ENCODE measurements around the gene ETFB. TPM values are rescaled to one million over a fixed set of nuclear protein-coding genes. Genes with fewer than 3 reads are reported as not detected.

ETFB gene
- total RNA-seq, 1 experiment from 2014 or later: 203 TPM

DNA sequence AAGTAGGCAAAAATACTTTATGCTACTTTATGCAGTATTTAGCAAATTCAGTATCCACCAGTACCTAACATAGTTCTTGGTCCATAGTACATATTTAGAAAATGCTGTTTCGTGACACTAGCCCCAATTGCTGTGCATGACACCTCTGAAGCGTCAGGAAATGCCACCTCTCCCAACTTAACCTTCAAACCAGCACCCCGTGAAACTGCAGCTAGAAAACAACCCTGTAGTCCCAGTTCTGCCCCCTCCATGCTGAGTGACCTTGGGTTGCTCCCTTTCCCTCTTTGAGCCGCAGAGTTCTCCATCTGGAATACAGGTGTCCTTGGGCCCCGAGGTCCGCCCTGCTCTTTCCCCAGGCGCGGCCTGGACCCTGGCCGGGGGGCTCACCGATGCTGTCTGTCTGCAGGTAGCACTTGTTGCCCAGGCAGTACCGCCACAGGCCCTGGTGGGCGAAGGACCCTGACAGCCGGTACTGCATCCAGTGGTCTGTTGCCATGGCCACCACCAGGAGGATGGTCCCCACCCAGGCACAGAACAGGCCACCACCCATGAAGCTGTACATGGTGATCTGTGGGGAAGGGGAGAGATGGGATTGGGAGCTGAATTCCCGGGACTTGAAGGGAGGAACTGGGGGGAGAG is 20.8 kb upstream of the ETFB start:
- intact Hi-C loops (cut with micrococcal nuclease; ENCODE audit: unreplicated experiment): no loop called here
- H3K4me3 Mint-ChIP-seq (ENCODE audit: low read depth, unreplicated experiment): no peak overlapping the region
- peaks cover 26% of the 10 kb centered on the region for H3K27me3 Mint-ChIP-seq (ENCODE audit: unreplicated experiment)
- no peak overlapping the region for H3K27ac Mint-ChIP-seq (ENCODE audit: unreplicated experiment)
- no peaks in the 10 kb centered on the region for H3K9me3 Mint-ChIP-seq (ENCODE audit: low read depth, unreplicated experiment)
- BruUV-seq (replicated peaks): no TSS peak
- DNase-seq: no peak
- H3K4me1 Mint-ChIP-seq (ENCODE audit: low read depth, unreplicated experiment): no peaks in the 10 kb centered on the region
- H3K36me3 Mint-ChIP-seq (ENCODE audit: insufficient read depth, unreplicated experiment): peaks cover 6% of the 10 kb centered on the region
- TF ChIP-seq, protein P1, sequence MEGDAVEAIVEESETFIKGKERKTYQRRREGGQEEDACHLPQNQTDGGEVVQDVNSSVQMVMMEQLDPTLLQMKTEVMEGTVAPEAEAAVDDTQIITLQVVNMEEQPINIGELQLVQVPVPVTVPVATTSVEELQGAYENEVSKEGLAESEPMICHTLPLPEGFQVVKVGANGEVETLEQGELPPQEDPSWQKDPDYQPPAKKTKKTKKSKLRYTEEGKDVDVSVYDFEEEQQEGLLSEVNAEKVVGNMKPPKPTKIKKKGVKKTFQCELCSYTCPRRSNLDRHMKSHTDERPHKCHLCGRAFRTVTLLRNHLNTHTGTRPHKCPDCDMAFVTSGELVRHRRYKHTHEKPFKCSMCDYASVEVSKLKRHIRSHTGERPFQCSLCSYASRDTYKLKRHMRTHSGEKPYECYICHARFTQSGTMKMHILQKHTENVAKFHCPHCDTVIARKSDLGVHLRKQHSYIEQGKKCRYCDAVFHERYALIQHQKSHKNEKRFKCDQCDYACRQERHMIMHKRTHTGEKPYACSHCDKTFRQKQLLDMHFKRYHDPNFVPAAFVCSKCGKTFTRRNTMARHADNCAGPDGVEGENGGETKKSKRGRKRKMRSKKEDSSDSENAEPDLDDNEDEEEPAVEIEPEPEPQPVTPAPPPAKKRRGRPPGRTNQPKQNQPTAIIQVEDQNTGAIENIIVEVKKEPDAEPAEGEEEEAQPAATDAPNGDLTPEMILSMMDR (IDR thresholded peaks at IDR 0.05; ENCODE audit: unreplicated experiment): no peak
- CTCF ChIA-PET: no interaction called here

DNA sequence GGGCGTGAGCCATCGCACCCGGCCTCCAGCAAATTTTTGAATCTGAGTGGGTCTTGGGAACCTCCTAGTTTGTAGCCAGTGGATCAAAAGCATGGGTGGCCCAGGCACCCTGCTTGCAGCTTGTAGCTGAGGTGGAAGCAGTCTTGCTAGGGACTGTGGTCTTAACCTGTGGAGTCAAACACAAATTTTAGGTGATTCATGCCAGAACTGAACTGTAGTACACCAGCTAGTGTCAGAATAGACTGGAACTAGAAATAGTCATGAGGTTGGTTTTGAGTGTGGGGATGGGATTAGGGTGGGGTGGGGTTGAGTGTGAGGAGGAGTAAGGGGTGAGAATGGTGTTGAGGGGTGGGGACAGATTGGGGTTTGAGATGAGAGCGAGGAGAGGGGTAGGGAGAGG is 15.8 kb upstream of the ETFB start:
- Mint-ChIP-seq H3K9me3 (ENCODE audit: low read depth, unreplicated experiment) (no peaks in the 10 kb centered on the region), H3K27ac (ENCODE audit: unreplicated experiment) (no peak overlapping the region)
- BruUV-seq (replicated peaks): no TSS peak

DNA sequence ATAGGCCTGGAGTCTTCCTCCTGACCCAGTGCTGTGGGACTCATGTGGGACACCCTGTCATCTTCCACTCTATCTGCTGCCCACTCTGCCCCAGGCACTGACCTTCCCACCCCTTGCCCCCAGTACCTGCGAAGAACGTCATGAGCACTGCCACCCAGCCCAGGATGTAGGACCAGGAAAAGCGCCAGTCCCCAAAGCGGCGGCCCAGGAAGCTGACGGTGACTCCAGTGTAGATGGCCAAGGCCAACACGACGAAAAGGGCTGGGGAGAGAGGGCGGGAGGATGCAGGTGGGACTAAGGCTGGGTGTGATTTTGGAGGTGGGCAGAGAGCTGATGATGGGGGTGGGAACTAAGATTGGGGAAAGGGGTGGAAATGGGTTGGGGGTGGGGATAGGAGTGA is 14.2 kb upstream of the ETFB start:
- Mint-ChIP-seq H3K27me3 (ENCODE audit: unreplicated experiment) (peaks cover 17% of the 10 kb centered on the region), H3K4me3 (ENCODE audit: low read depth, unreplicated experiment) (no peak overlapping the region), H3K9me3 (ENCODE audit: low read depth, unreplicated experiment) (no peaks in the 10 kb centered on the region), H3K27ac (ENCODE audit: unreplicated experiment) (no peak overlapping the region), H3K4me1 (ENCODE audit: low read depth, unreplicated experiment) (no peaks in the 10 kb centered on the region), H3K36me3 (ENCODE audit: insufficient read depth, unreplicated experiment) (no peaks in the 10 kb centered on the region)
- no peak for DNase-seq
- TF ChIP-seq, protein P1 (IDR thresholded peaks at IDR 0.05; ENCODE audit: unreplicated experiment): no peak
- CTCF ChIA-PET: no interaction called here
- no TSS peak for BruUV-seq (replicated peaks)
- intact Hi-C loops (cut with micrococcal nuclease; ENCODE audit: unreplicated experiment): no loop called here

More for the DNA sequence above, 15.8 kb upstream of the ETFB start:
- Mint-ChIP-seq H3K27me3 (ENCODE audit: unreplicated experiment) (peaks cover 17% of the 10 kb centered on the region), H3K36me3 (ENCODE audit: insufficient read depth, unreplicated experiment) (no peaks in the 10 kb centered on the region), H3K4me3 (ENCODE audit: low read depth, unreplicated experiment) (no peak overlapping the region), H3K4me1 (ENCODE audit: low read depth, unreplicated experiment) (no peaks in the 10 kb centered on the region)
- DNase-seq: no peak
- CTCF ChIA-PET: interaction anchor here (0.7 kb wide), 1 partner anchor 73 kb away, joined by 9 read pairs; no protein-coding TSS in a partner anchor
- intact Hi-C loops (cut with micrococcal nuclease; ENCODE audit: unreplicated experiment): no loop called here
- TF ChIP-seq, protein P1 (IDR thresholded peaks at IDR 0.05; ENCODE audit: unreplicated experiment): no peak

DNA sequence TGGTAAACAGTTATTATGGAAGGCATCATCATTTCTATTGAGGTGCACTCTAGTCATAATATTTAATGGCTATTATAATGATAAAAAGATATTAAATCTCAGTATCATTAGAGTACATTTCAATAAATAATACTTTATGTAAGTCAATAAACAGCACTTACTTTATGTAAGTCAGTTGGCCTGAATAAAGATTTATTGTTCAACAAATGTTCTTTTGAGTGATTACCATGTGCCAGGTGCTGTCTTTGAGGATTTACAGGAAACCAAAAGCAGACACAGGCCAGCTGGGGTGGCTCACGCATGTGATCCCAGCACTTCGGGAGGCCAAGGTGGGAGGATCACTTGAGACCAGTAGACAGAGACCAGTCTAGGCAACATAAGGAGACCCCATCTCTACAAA is 11.2 kb upstream of the ETFB start:
- Mint-ChIP-seq H3K27ac (ENCODE audit: unreplicated experiment) (no peak overlapping the region), H3K27me3 (ENCODE audit: unreplicated experiment) (peaks cover 28% of the 10 kb centered on the region), H3K9me3 (ENCODE audit: low read depth, unreplicated experiment) (no peaks in the 10 kb centered on the region), H3K4me3 (ENCODE audit: low read depth, unreplicated experiment) (no peak overlapping the region), H3K4me1 (ENCODE audit: low read depth, unreplicated experiment) (no peaks in the 10 kb centered on the region), H3K36me3 (ENCODE audit: insufficient read depth, unreplicated experiment) (no peaks in the 10 kb centered on the region)
- intact Hi-C loops (cut with micrococcal nuclease; ENCODE audit: unreplicated experiment): no loop called here
- TF ChIP-seq, protein P1 (IDR thresholded peaks at IDR 0.05; ENCODE audit: unreplicated experiment): no peak
- CTCF ChIA-PET: no interaction called here
- no peak for DNase-seq
- no TSS peak for BruUV-seq (replicated peaks)
